AML-193 (cell line): Measurements from ENCODE around the gene EIF2A.
"Not testable (repeated sequence)": the region's sequence is repeated elsewhere in the genome, so short reads cannot be mapped to it uniquely, and the experiment has no call there.

Experiments used
- DNase-seq, 2 experiments: peaks; one replicate each; lab custom pipeline; 2025; lab: John Stamatoyannopoulos, UW

Gene EIF2A

GRCh38 chr3:150602426-150603152, 56.0 kb downstream of the EIF2A start:
- no peak for DNase-seq

GRCh38 chr3:150603153-150603979, 56.8 kb downstream of the EIF2A start, which contains the start of gene SELENOT:
TSS of gene SELENOT (plus strand) at chr3:150603321. CDS start at chr3:150603363, 42 bp downstream.
- peak; percentile 96 for DNase-seq

GRCh38 chr3:150603980-150604319, 57.4 kb downstream of the EIF2A start:
- DNase-seq = no peak

- DNase-seq = peak; percentile 79 to 84
These were observed 59.5 kb downstream of the EIF2A start for GRCh38 chr3:150605998-150606641.

DNA sequence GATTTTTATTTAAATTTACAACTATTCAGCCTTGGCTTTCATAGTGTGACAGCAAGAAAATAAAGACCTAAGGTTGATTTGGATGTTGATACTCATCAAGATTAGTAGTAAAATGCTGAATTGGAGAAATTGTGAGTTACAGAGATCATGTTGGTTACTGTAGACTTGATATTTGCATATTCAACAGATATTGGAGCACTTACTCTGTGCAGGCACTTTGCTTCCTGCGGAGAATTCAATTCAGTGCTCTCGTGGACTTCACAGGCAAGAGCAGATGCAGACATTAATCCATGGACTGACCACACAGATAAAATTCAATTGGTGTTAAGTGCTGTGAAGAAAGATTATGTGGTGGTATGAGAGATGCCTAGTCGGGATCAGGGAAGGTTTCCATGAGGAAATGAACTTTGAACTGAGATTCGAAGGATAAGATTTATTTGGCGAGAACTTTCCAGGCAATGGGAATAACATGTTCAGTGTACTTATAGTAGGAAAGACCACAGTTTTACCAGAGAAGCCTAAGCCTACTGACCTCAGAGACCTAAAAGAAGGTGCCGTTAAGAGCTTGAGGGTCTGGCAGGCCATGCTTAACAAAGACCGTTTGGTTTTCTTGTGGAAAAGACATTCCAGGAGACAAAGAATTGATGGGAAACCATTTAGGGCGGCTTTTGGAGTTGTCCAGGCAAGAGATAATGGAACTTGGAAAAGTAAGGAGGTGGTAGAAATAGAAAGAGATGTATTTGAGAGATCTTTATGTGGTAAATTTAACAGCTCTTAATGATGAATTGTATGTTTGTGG, 60.9 kb downstream of the EIF2A start:
- DNase-seq = no peak

GRCh38 chr3:150609988-150610387, 63.4 kb downstream of the EIF2A start:
- DNase-seq = no peak

GRCh38 chr3:150610785-150611184, 64.2 kb downstream of the EIF2A start:
- DNase-seq = peak; percentile 15 to 24

DNA sequence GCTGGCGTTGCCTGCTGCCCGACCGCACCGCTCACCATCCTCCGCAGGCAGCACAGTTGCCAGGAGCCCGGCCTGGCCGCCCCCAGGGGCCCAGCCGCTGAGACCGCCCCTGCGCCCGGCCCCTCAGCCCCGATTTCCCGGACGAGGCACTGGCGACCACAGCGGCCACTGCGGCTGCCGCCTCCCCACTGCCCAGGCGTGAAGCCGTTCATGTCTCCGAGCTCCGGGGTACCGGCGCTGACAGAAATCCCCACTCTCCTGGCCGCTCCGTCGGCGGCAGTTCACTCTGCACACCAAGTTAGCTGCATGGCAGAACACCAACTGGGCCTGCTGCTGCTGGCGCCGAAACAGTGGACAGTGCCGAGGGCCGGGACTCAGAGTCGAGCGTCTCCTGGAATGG, 65.1 kb downstream of the EIF2A start:
- DNase-seq = no peak

DNA sequence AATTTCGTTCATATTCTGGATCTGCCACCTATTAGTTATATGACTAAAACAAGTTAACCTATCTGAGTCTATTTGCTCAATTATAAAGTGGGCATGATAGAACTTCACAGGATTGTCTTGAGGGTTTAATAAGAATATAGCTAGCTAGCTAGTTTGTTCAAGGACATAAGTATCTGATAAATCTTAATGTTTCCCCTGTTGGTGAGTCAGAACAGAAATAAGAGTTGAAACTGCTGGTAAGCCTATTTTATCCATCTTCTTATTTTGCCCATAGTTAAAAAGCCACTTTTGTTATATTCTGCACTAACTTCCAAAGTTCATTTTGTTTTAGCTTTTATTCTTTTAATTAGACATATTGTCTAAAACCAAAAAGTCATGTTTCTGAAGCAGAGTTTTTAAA, 65.9 kb downstream of the EIF2A start:
- DNase-seq = no peak

- no peak for DNase-seq
These were observed 66.4 kb downstream of the EIF2A start for GRCh38 chr3:150613034-150613433.

GRCh38 chr3:150613709-150614480, 67.3 kb downstream of the EIF2A start:
- no peak for DNase-seq

GRCh38 chr3:150620002-150620689, 73.6 kb downstream of the EIF2A start:
- no peak for DNase-seq

- not testable (repeated sequence) for DNase-seq
These were observed 76.4 kb downstream of the EIF2A start for GRCh38 chr3:150622955-150623354.

GRCh38 chr3:150623945-150624344, 77.4 kb downstream of the EIF2A start:
- no peak for DNase-seq

DNA sequence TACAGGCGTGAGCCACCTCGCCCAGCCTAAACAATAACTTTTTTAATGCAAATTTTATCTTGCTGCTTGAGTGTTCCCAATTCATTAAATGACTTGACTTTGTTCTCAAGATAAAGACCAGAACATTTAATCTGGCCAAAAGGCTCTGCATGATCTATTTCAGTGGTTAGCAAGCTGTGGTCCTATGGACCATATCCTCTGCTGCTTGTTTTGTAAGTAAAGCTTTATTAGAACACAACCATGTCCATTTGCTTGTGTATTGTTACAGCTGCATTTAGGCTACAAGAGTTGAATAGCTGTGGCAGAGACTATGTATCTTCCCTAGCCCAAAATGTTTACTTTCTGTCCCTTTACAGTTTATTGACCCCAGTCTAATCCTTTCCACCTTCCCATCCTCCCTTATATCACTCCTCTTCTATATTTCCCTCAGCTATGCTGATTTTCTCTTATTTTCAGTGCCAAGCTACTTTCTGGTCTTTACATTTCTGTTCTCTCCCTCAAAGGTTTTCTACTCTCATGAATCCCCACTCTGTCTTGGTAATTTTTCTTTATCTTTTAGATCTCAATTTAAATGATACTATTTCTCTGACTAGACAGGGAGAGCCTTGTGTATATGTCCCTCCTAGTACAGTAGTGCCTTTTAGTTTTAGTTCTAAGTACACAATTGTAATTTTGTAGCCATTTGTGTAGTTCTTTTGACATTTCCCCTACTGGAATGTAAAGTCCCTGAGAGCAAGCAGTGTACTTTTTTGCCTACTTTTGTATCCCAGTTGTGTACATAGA, 79.8 kb downstream of the EIF2A start:
- no peak for DNase-seq

DNA sequence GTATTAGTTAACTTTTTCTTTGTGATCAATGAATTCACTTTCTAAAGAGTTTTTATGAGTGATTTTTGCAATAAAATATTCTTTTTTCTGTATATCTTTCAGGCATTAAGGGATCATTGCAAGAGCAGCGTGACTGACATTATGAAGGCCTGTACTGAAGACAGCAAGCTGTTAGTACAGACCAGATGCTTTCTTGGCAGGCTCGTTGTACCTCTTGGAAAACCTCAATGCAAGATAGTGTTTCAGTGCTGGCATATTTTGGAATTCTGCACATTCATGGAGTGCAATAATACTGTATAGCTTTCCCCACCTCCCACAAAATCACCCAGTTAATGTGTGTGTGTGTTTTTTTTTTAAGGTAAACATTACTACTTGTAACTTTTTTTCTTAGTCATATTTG, 81.0 kb downstream of the EIF2A start:
- no peak for DNase-seq

- DNase-seq = no peak
These were observed 85.1 kb downstream of the EIF2A start for GRCh38 chr3:150631515-150632221.

- DNase-seq = no peak
These were observed 88.5 kb downstream of the EIF2A start for GRCh38 chr3:150635076-150635475.

GRCh38 chr3:150635526-150635925, 88.9 kb downstream of the EIF2A start:
- peak; percentile 44 to 58 for DNase-seq
